NCI-H345 (cell line): ENCODE measurements around the gene SYNM.
"Not testable (repeated sequence)": the region's sequence is repeated elsewhere in the genome, so short reads cannot be mapped to it uniquely, and the experiment has no call there.

Experiments used
- DNase-seq: peaks from one replicate; lab custom pipeline; 2025; lab: John Stamatoyannopoulos, UW

The SYNM gene

DNA sequence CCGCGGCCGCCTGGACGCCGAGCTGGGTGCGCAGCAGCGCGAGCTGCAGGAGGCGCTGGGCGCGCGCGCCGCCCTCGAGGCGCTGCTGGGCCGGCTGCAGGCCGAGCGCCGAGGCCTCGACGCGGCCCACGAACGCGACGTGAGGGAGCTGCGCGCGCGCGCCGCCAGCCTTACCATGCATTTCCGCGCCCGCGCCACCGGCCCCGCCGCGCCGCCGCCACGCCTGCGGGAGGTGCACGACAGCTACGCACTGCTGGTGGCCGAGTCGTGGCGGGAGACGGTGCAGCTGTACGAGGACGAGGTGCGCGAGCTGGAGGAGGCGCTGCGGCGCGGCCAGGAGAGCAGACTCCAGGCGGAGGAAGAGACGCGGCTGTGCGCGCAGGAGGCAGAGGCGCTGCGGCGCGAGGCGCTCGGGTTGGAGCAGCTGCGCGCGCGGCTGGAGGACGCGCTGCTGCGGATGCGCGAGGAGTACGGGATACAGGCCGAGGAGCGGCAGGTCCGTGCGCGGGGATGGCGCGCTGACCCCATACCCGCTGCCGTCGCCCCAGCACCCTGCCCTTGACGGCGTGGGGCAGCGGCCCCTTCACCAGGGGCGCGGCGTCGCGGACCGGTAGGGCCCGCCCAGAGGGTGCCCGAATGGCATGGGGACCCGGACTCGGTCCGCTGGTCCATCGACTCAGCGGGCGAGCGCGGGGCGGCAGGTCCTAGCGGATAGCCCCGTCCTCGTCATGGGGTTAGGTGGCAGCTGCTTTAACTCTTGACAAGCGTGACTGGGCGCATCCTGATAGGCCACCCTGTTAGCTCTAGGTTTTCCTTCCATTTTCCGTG, 848 bp downstream of the SYNM start:
- DNase-seq: peak; percentile 61

- DNase-seq: no peak
Observed at GRCh38 chr15:99106417-99107220, 1.7 kb downstream of the SYNM start.

GRCh38 chr15:99108993-99109392, 4.1 kb downstream of the SYNM start:
- no peak for DNase-seq

- no peak for DNase-seq
Observed at GRCh38 chr15:99109555-99110021, 4.7 kb downstream of the SYNM start.

GRCh38 chr15:99110093-99110492, 5.2 kb downstream of the SYNM start:
- no peak for DNase-seq

- no peak for DNase-seq
Observed at GRCh38 chr15:99110581-99111320, 5.9 kb downstream of the SYNM start.

GRCh38 chr15:99111641-99112040, 6.8 kb downstream of the SYNM start:
- DNase-seq: not testable (repeated sequence)

DNA sequence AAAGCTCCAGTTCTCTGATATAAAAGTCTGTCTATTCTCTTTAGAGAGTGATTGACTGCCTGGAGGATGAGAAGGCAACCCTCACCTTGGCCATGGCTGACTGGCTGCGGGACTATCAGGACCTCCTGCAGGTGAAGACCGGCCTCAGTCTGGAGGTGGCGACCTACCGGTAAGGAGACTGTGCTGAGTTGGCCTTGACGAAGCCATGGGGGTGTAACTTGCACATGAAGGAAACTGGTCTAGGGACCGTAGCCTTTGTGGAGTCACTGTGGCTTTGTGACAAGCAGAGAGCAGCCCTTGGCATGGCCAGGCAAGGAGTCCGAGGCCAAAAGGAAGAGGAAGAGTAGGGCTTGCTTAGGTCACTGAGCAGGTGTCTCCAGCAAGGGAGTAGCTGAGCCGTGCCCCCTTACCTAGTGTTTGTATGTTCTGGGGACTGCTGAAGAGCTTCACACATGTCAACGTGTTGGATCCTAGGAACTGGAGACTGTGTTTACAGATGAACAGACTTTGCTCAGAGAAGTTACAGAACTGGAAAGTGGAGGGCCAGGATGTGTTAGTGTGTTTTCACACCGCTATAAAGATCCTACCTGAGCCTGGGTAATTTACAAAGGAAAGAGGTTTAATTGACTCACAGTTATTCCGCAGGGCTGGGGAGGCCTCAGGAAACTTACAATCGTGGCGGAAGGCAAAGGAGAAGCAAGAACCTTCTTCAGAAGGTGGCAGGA, 8.8 kb downstream of the SYNM start:
- no peak for DNase-seq

GRCh38 chr15:99114511-99115299, 9.8 kb downstream of the SYNM start:
- DNase-seq: no peak

GRCh38 chr15:99115300-99116215, 10.7 kb downstream of the SYNM start:
- no peak for DNase-seq

DNA sequence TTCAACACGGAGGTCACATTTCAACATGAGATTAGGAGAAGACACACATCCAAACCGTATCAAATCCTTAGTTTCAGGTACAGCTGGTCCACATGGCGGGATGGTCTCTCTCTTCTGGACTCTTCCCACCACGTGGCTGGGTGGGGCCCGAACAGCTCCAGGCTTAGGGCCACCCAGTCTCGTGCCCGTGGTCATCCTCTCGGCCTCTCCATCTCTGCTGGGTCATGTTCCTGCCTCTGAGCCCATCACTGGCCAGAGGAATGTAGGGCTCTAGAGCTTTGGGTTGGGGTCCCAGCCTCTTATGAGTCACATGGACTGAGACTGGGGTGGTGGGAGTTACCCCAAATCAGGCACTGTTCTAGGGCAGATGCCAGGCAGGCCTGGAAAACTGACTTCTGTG, 12.2 kb downstream of the SYNM start:
- no peak for DNase-seq

DNA sequence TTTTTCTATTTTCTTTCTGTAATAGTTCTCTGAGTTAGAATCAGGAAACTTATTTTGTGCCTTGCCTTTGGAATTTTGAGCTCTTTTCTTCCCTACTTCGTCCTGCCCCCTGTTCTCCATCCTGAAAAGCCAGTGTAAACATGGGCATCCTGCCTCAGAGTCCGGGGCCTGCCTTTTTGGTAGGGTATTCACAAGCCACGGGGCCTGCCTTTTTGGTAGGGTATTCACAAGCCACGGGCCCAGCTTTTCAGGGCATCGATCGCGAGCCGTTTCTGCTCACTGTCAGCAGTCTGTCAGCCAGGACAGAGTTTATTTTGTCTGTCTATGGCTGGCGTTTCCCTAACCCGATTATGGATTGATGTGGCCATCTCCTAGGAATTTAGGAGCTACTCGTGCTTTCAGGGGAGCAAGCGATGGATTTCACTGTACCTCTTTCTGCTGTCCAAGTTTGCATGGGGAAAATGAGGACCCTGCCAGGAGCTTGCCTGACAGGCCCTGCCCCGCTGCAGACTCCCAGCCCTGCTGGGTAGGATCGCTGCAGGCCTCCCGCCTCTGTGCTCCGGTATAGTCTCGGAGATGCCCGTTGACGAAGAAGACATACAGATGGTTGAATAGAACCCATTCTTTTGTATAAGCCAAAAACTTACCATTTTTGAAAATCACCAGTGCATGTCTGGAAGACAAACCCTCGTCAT, 12.8 kb downstream of the SYNM start:
- DNase-seq: no peak

GRCh38 chr15:99118258-99118632, 13.4 kb downstream of the SYNM start:
- DNase-seq: no peak

GRCh38 chr15:99118801-99119546, 14.1 kb downstream of the SYNM start:
- DNase-seq: no peak

DNA sequence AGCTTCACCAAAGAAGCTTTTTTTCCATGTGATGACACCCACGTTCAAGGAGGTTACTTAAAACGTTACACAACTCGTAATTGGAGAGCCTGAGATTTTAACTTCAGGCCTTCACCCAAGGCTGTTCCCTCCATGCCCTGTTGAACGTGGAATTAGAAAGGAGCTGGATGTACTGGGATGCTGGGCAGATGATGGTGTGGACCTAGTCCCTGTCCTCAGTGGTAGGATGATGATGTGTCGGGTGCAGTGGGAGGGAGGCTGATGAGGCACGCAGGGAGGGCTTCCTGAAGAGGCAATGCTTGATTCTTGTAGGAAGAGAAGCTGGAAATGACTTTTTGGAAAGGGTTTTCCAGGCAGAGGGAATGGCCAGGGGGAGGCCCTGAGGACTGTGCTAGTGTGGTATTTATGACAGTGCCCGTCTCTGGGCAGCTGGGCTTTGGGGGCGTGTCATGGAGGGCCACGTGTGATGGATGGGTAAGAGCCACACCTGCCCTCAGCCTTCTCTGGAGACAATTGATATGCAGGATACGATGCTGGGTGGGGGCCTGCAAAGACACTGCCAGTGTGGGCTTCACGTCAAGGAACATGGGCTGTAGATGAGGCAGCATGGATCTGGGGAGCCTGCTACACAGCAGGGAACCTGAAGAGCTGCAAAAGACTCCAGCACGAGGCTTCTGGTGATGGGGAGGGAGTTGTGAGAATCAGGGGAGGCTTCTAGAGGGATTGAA, 15.3 kb downstream of the SYNM start:
- DNase-seq: no peak

DNA sequence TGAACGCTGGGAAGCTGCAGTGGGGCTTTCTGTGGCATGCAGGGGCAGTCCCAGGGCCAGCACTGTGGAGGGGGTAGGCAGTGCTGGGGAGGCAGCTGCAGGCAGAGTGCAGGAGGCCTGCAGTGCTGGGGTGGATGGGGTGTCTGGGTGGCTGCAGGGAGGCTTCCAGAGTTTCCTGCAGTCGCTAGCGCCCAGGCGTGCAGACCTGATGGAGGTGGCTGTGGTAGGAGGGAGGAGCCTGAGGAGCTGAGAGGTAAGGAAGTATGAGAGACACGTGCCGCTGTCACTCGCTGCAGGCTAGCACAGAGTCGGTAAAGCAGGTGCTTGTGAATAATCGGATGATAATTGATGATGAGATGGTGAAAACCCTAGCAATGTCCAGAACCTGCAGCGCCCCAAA, 16.3 kb downstream of the SYNM start:
- no peak for DNase-seq

DNA sequence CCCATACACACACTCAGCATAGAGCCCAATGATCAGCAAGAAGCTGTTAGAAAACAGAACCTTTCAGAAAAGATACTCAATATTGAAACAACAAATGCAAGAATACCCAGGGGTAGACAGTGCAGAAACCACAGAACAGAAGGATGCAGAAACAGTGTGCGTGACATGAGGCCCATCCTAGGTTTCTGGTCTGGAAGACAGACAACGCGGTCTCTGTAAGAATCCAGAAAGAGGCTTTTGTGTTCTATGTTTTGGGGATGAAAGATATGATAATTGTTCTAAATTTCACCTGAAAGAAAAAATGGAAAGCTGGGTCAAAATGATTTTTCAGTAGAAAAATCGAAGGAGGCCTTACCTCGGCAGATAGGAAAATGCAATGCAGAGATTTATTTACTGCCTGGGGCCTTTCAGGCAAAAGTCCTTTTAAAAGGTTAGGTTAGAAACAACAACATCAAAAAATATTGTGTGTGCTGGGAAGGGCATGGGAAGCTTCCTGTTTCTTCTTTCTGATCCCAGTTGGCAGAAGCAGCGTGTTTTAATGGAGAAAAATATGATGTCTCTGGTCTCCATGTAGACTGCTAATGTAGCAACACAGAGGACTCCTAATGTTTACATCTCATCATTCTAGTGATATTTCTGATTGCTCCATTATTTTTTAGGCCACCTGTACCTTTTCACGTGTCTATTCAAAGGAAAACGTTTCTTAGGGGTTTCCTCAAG, 17.0 kb downstream of the SYNM start:
- no peak for DNase-seq
